HUES48 (cell line): ENCODE measurements around the gene SLC5A10.

ENCODE experiments used
- H3K27ac ChIP-seq: one replicate; pipeline ENCODE4 v1.7.0; 2013; ENCODE audit warnings: low read depth, low read length, inconsistent platforms
- H3K27me3 ChIP-seq: 2 replicates; pipeline ENCODE4 v1.6.1; 2013; ENCODE audit warnings: mild to moderate bottlenecking, low read length; ENCODE audit not compliant: control insufficient read depth, insufficient read depth
- H3K36me3 ChIP-seq: 2 replicates; pipeline ENCODE4 v1.6.1; 2013; ENCODE audit warnings: low read length; ENCODE audit not compliant: control insufficient read depth, insufficient read depth
- H3K4me1 ChIP-seq: 2 replicates; pipeline ENCODE4 v1.6.1; 2013; ENCODE audit warnings: mild to moderate bottlenecking, low read length; ENCODE audit not compliant: control insufficient read depth, insufficient read depth
- H3K4me3 ChIP-seq: 2 replicates; pipeline ENCODE4 v1.5.1; 2013; ENCODE audit warnings: mild to moderate bottlenecking, low read depth, low read length
- H3K9ac ChIP-seq: 2 replicates; pipeline ENCODE4 v1.6.1; 2013; ENCODE audit warnings: mild to moderate bottlenecking, low read depth, low read length, moderate library complexity
- H3K9me3 ChIP-seq: 2 replicates; pipeline ENCODE4 v1.6.1; 2013; ENCODE audit warnings: low read length; ENCODE audit not compliant: control insufficient read depth, insufficient read depth

The SLC5A10 gene

GRCh38 chr17:18958611-18959010 is 6.6 kb downstream of the SLC5A10 start:
- no peaks in the 10 kb centered on the region for H3K27me3 ChIP-seq
- H3K9ac ChIP-seq, result no peak overlapping the region

GRCh38 chr17:18959071-18959844 is 7.3 kb downstream of the SLC5A10 start:
- Histone ChIP-seq H3K27me3 (no peaks in the 10 kb centered on the region), H3K4me3 (no peak overlapping the region), H3K4me1 (no peaks in the 10 kb centered on the region), H3K9me3 (no peaks in the 10 kb centered on the region), H3K36me3 (no peaks in the 10 kb centered on the region), H3K9ac (no peak overlapping the region), H3K27ac (no peak overlapping the region)

More at GRCh38 chr17:18958611-18959010, 6.6 kb downstream of the SLC5A10 start:
- H3K9me3 ChIP-seq, result no peaks in the 10 kb centered on the region
- no peaks in the 10 kb centered on the region for H3K4me1 ChIP-seq
- no peaks in the 10 kb centered on the region for H3K36me3 ChIP-seq
- H3K4me3 ChIP-seq, result no peak overlapping the region
- no peak overlapping the region for H3K27ac ChIP-seq

GRCh38 chr17:18959845-18960240 is 7.9 kb downstream of the SLC5A10 start:
- H3K4me1 ChIP-seq, result no peaks in the 10 kb centered on the region
- no peaks in the 10 kb centered on the region for H3K9me3 ChIP-seq
- no peak overlapping the region for H3K9ac ChIP-seq
- no peaks in the 10 kb centered on the region for H3K36me3 ChIP-seq
- no peak overlapping the region for H3K4me3 ChIP-seq
- H3K27ac ChIP-seq, result no peak overlapping the region
- no peaks in the 10 kb centered on the region for H3K27me3 ChIP-seq

- no peak overlapping the region for H3K9ac ChIP-seq
These were observed 8.3 kb downstream of the SLC5A10 start for GRCh38 chr17:18960241-18960665.

GRCh38 chr17:18960803-18961511 is 9.0 kb downstream of the SLC5A10 start:
- H3K9me3 ChIP-seq, result no peaks in the 10 kb centered on the region
- H3K4me3 ChIP-seq, result no peak overlapping the region
- no peaks in the 10 kb centered on the region for H3K4me1 ChIP-seq
- H3K36me3 ChIP-seq, result no peaks in the 10 kb centered on the region
- no peak overlapping the region for H3K27ac ChIP-seq
- no peak overlapping the region for H3K9ac ChIP-seq
- no peaks in the 10 kb centered on the region for H3K27me3 ChIP-seq

More at GRCh38 chr17:18960241-18960665, 8.3 kb downstream of the SLC5A10 start:
- Histone ChIP-seq H3K4me1 (no peaks in the 10 kb centered on the region), H3K9me3 (no peaks in the 10 kb centered on the region), H3K27ac (no peak overlapping the region), H3K27me3 (no peaks in the 10 kb centered on the region), H3K36me3 (no peaks in the 10 kb centered on the region), H3K4me3 (no peak overlapping the region)

- Histone ChIP-seq H3K27ac (no peak overlapping the region), H3K27me3 (no peaks in the 10 kb centered on the region)
These were observed 9.9 kb downstream of the SLC5A10 start for GRCh38 chr17:18961634-18962493.

GRCh38 chr17:18962494-18962815 is 10.5 kb downstream of the SLC5A10 start:
- H3K4me3 ChIP-seq, result no peak overlapping the region
- peaks cover 2% of the 10 kb centered on the region; the same call in 1 of the 2 replicates for H3K4me1 ChIP-seq
- no peaks in the 10 kb centered on the region for H3K27me3 ChIP-seq
- H3K27ac ChIP-seq, result no peak overlapping the region
- H3K9ac ChIP-seq, result no peak overlapping the region
- H3K36me3 ChIP-seq, result no peaks in the 10 kb centered on the region
- H3K9me3 ChIP-seq, result no peaks in the 10 kb centered on the region

More at GRCh38 chr17:18961634-18962493, 9.9 kb downstream of the SLC5A10 start:
- Histone ChIP-seq H3K4me3 (no peak overlapping the region), H3K36me3 (no peaks in the 10 kb centered on the region), H3K9me3 (no peaks in the 10 kb centered on the region), H3K4me1 (no peaks in the 10 kb centered on the region), H3K9ac (no peak overlapping the region)

GRCh38 chr17:18963126-18964017 is 11.4 kb downstream of the SLC5A10 start:
- Histone ChIP-seq H3K9me3 (no peaks in the 10 kb centered on the region), H3K36me3 (no peaks in the 10 kb centered on the region), H3K4me1 (peaks cover 10% of the 10 kb centered on the region; the same call in 1 of the 2 replicates), H3K27ac (no peak overlapping the region), H3K9ac (no peak overlapping the region), H3K27me3 (no peaks in the 10 kb centered on the region), H3K4me3 (no peak overlapping the region)

GRCh38 chr17:18964018-18964351 is 12.0 kb downstream of the SLC5A10 start:
- no peak overlapping the region for H3K9ac ChIP-seq
- no peak overlapping the region for H3K4me3 ChIP-seq
- H3K4me1 ChIP-seq, result peaks cover 15% of the 10 kb centered on the region; the same call in 1 of the 2 replicates
- no peaks in the 10 kb centered on the region for H3K27me3 ChIP-seq
- H3K9me3 ChIP-seq, result no peaks in the 10 kb centered on the region
- no peaks in the 10 kb centered on the region for H3K36me3 ChIP-seq
- no peak overlapping the region for H3K27ac ChIP-seq

GRCh38 chr17:18964550-18964949 is 12.6 kb downstream of the SLC5A10 start:
- Histone ChIP-seq H3K4me1 (peaks cover 21% of the 10 kb centered on the region; the same call in 1 of the 2 replicates), H3K9me3 (no peaks in the 10 kb centered on the region), H3K27me3 (no peaks in the 10 kb centered on the region), H3K9ac (no peak overlapping the region), H3K27ac (no peak overlapping the region), H3K36me3 (peaks cover under 1% of the 10 kb centered on the region), H3K4me3 (no peak overlapping the region)
